Central memory CD4-positive, alpha-beta T cell (primary cell): ENCODE measurements around the gene ANKRD40.
"Not testable (repeated sequence)": the region's sequence is repeated elsewhere in the genome, so short reads cannot be mapped to it uniquely, and the experiment has no call there.

Experiments used
- DNase-seq: peaks from one replicate; pipeline ENCODE4 v3.0.0; 2022

Gene ANKRD40

GRCh38 chr17:50685691-50686493 lies 21.8 kb downstream of the ANKRD40 start:
- DNase-seq: no peak

- DNase-seq: no peak
Measured at GRCh38 chr17:50685334-50685665, 22.4 kb downstream of the ANKRD40 start.

GRCh38 chr17:50684612-50685333 lies 22.9 kb downstream of the ANKRD40 start:
- DNase-seq: no peak

- no peak for DNase-seq
Measured at GRCh38 chr17:50684288-50684611, 23.5 kb downstream of the ANKRD40 start.

GRCh38 chr17:50683434-50684287 lies 24.1 kb downstream of the ANKRD40 start:
- no peak for DNase-seq

DNA sequence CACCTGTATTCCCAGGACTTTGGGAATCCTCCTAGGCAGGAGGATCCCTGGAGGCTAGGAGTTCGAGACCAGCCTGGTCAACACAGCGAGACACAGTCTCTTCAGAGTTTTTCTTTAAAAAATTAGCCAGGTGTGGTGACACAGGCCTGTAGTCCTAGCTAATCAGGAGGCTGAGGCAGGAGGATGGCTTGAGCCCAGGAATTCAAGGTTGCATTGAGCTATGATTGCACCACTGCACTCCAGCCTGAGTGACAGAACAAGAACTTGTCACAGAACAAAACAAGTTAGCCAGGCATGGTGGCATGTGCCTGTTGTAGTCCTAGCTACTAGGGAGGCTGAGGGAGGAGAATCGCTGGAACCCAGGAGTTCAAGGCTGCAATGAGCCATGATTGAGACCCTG lies 24.8 kb downstream of the ANKRD40 start:
- DNase-seq: no peak

DNA sequence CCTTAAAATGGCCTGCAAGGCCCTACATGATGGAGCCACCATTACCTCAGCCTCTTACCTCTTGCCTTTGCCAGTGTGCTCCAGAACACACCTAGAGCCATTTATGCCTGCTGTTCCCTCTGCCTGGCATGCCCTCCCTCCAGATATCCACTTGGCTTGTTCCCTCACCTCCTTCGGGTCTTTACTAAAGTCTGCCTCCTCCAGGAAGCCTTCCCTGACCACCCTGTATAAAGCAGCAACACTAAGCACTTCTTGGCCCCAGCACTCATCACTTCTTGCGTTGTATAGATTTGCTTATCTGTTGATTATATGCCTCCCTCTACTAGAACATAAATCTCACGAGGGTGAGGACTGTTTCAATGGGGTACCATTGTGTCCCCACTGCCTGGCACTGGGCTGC lies 25.3 kb downstream of the ANKRD40 start:
- DNase-seq: no peak

DNA sequence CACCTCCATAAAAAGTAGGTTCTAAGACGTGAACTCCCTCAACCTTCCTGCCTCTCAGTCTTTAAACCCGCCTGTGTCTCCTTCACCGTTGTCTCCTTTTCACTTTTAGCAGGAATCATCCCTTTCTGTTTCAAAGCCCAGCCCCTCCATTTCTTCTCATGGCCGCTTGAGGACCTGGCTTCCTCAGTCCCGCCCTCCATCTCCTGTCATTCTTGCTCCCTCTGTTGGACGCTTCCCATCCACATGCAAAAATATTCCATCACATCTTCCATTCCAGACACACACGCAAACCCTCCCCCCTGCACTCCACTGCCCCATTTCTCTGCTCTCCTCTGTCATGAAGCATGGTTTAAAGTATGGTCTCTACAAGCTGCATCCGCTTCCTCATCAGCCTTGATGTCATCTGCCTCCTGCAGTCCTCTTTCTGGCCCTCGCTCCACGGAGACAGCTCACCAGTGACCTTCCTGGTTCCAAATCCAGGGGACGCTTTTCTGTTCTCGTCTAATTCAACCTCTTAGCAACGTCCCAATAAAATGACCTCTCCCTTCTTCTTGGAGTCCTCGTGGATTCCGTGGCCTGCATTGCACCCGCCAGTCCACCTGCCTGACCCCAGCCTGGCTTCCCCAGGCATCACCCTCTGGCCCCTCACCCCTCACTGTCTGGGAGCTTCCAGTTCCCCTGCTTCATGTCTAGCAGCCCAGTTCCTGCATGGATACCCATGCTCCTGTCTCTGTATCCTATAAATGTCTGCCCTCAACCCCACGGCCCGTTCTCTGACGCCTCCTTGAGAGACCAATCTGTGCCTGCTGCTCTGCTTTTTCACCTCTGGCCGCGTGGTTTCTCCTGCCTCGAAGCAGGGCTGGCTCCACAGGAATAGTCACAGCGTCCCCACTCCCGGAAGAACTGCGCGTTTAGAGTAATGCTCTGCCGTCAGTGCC lies 26.2 kb downstream of the ANKRD40 start:
- DNase-seq: no peak

DNA sequence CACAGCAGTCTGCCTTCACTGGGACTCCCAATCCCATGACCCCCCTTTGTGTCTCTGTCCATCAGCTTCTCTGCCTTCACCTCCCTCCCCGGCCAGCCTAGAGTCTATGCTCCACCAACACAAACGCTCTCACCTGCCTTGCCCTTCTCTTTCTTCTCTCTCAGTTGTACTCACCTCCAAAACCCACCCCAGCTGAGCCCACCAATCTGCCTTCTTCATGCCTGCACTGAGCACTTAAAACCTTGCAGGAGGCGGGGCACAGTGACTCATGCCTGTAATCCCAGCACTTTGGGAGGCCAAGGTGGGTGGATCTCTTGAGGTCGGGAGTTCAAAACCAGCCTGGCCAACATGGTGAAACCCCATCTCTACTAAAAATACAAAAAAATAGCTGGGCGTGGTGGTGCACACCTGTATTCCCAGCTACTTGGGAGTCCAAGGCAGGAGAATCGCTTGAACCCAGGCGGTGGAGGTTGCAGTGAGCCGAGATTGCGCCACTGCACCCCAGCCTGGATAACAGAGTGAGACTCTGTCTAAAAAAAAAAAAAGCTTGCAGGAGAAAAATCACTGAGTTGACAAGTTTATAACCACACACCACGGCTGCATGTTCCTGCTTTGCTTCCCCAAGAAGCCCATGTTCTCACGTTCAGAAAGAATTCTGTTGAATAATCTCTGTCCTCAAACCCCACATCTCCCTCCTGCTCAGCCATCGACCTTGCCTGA lies 27.0 kb downstream of the ANKRD40 start:
- not testable (repeated sequence) for DNase-seq

- DNase-seq: no peak
Measured at GRCh38 chr17:50680126-50680525, 27.6 kb downstream of the ANKRD40 start.

GRCh38 chr17:50679008-50679544 lies 28.6 kb downstream of the ANKRD40 start:
- DNase-seq: no peak

GRCh38 chr17:50677851-50678375 lies 29.8 kb downstream of the ANKRD40 start:
- DNase-seq: no peak

GRCh38 chr17:50676065-50676975 lies 31.4 kb downstream of the ANKRD40 start:
- no peak for DNase-seq

GRCh38 chr17:50675627-50676026 lies 32.1 kb downstream of the ANKRD40 start:
- DNase-seq: no peak

DNA sequence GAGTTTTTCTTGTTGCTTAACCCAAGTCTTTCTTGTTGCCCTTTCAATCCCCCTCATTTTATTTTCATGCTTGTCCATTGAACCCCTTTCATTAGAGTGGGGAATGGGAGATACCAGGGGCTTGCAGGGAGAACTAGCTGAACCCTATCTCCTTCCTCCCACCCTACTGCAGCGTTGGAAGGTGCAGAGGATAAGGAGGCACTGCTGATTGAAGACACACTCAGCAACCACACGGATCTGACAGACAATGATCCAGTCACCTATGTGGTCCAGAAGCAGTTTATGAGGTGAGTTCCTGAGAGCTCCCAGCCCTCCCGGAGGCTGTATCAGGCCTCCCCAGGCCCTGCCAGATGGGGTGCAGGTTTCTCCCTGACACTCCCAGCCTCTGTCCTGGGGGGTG lies 32.5 kb downstream of the ANKRD40 start:
- no peak for DNase-seq

DNA sequence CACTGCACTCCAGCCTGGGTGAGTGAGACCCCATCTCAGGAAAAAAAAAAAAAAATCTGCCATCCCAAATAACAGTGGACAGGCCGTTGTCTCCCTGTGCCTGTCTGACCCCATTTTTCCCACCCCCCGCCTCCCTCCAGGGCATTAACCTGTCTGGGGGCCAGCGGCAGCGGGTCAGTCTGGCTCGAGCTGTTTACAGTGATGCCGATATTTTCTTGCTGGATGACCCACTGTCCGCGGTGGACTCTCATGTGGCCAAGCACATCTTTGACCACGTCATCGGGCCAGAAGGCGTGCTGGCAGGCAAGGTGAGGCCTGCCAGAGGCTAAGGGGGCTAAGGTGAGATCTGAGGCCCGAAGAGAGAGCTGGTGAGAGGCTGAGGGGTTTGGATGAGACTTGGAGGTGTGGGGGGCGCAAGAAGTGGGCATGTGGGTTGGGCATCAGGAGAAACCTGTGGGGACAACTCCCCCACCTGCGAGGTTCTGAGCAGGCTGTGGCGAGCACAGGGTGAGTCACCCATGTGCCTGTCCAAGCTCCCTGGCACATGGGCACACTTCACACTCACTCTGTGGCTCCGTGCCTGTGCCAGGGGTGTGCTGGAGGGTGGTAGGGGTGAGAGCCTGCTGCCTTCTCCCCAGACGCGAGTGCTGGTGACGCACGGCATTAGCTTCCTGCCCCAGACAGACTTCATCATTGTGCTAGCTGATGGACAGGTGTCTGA lies 34.7 kb downstream of the ANKRD40 start:
- no peak for DNase-seq

- no peak for DNase-seq
Measured at GRCh38 chr17:50672071-50672470, 35.6 kb downstream of the ANKRD40 start.

GRCh38 chr17:50668838-50669581 lies 38.7 kb downstream of the ANKRD40 start:
- no peak for DNase-seq
